H1 (cell line): ENCODE measurements around the gene DIP2C. TPM values are rescaled to one million over a fixed set of nuclear protein-coding genes. Genes with fewer than 3 reads are reported as not detected.

Experiments
- CTCF ChIA-PET: fragments of 300-600 bp; sonication (Branson Sonifier 250); formaldehyde crosslinking; loops from one replicate; lab custom pipeline; 2021; ENCODE audit not compliant: partially characterized antibody; lab: Charles Lee
- POLR2A ChIA-PET: fragments of 300-600 bp; sonication (Branson Sonifier 250); formaldehyde crosslinking; loops from one replicate; lab custom pipeline; 2021; ENCODE audit warnings: inconsistent platforms; ENCODE audit not compliant: partially characterized antibody; lab: Charles Lee
- DNase-seq, 2 experiments: peaks; one replicate each; pipeline versions ENCODE4 v3.0.0 to v3.0.0-alpha.2; 2010 to 2022; ENCODE audit warnings: low spot score in 2 of 2, low read depth in 1 of 2, mixed read lengths in 1 of 2
- FAIRE-seq: peaks from 2 replicates; lab custom pipeline; 2011; peaks lifted over from hg19 to GRCh38; lab: Jason Lieb, UNC
- H2AFZ ChIP-seq: 2 replicates; pipeline ENCODE4 v1.8.1; 2012; ENCODE audit warnings: low read length, inconsistent platforms
- H2AK5ac ChIP-seq: 2 replicates; pipeline ENCODE4 v1.6.1; 2013; ENCODE audit warnings: low read depth, low read length
- H2BK120ac ChIP-seq: replicated peaks from 2 replicates; pipeline ENCODE3; 2013; ENCODE audit warnings: low read depth, low read length, inconsistent platforms
- H2BK12ac ChIP-seq: 2 replicates; pipeline ENCODE4 v1.6.1; 2013; ENCODE audit warnings: low read depth, low read length
- H2BK15ac ChIP-seq: 2 replicates; pipeline ENCODE4 v1.6.1; 2013; ENCODE audit warnings: low read length
- H2BK20ac ChIP-seq: 2 replicates; pipeline ENCODE4 v1.6.1; 2013; ENCODE audit warnings: low read length
- H2BK5ac ChIP-seq: 2 replicates; pipeline ENCODE4 v1.6.1; 2013; ENCODE audit warnings: low read depth, low read length
- H3K14ac ChIP-seq: 2 replicates; pipeline ENCODE4 v1.6.1; 2013; ENCODE audit warnings: inconsistent platforms; ENCODE audit not compliant: insufficient read length
- H3K18ac ChIP-seq: 2 replicates; pipeline ENCODE4 v1.6.1; 2013; ENCODE audit warnings: low read length; ENCODE audit errors: extremely low read depth
- H3K23ac ChIP-seq: 2 replicates; pipeline ENCODE4 v1.6.1; 2013; ENCODE audit warnings: inconsistent platforms; ENCODE audit not compliant: insufficient read length
- H3K23me2 ChIP-seq: 2 replicates; pipeline ENCODE4 v1.6.1; 2013; ENCODE audit warnings: low read depth, low read length
- H3K27ac ChIP-seq: 2 replicates; pipeline ENCODE4 v1.6.1; 2011; ENCODE audit warnings: low read depth, low read length, inconsistent platforms
- H3K27me3 ChIP-seq, 4 experiments: replicated peaks in 1 of 4; 1 replicate in 1 of 4; 2 replicates in 3 of 4; pipeline versions ENCODE4 v1.6.1 to v1.8.1; 2011 to 2013; ENCODE audit warnings: low read length in 3 of 4, mild to moderate bottlenecking in 3 of 4, inconsistent platforms in 2 of 4, mixed read lengths in 2 of 4, moderate library complexity in 1 of 4; ENCODE audit not compliant: control insufficient read depth in 3 of 4, insufficient read depth in 3 of 4; ENCODE audit errors: extremely low read depth in 1 of 4
- H3K36me3 ChIP-seq, 4 experiments: 2 replicates each; pipeline versions ENCODE4 v1.6.1 to v1.8.1; 2011 to 2013; ENCODE audit warnings: mild to moderate bottlenecking in 4 of 4, low read length in 3 of 4, moderate library complexity in 2 of 4, control low read depth in 1 of 4, inconsistent platforms in 1 of 4; ENCODE audit not compliant: insufficient read depth in 4 of 4, control insufficient read depth in 2 of 4
- H3K4ac ChIP-seq: replicated peaks from 2 replicates; pipeline ENCODE3; 2013; ENCODE audit warnings: low read length, low read depth, mixed read lengths, inconsistent platforms; ENCODE audit not compliant: insufficient read length
- H3K4me1 ChIP-seq, 4 experiments: replicated peaks in 1 of 4; 1 replicate in 1 of 4; 2 replicates in 3 of 4; pipeline versions ENCODE4 v1.6.1 to v1.8.1; 2011 to 2013; ENCODE audit warnings: low read length in 3 of 4, inconsistent platforms in 2 of 4, mixed read lengths in 1 of 4; ENCODE audit not compliant: insufficient read depth in 4 of 4, control insufficient read depth in 3 of 4
- H3K4me2 ChIP-seq, 2 experiments: 2 replicates each; pipeline versions ENCODE4 v1.6.1 to v1.8.1; 2011 to 2013; ENCODE audit warnings: low read depth in 2 of 2, low read length in 2 of 2, control low read depth in 1 of 2, inconsistent platforms in 1 of 2, mild to moderate bottlenecking in 1 of 2; ENCODE audit not compliant: insufficient read depth in 1 of 2
- H3K4me3 ChIP-seq, 4 experiments: fragments of 200-600, 300-600 bp in 1 of 4; sonication (generic), shearing (Covaris generic), sonication (Bioruptor Twin) in 1 of 4; 2 replicates each; pipeline versions ENCODE4 v1.5.1 to v1.8.1; 2011 to 2016; ENCODE audit warnings: low read length in 4 of 4, low read depth in 3 of 4, control low read depth in 2 of 4, inconsistent platforms in 2 of 4, mild to moderate bottlenecking in 2 of 4, mixed read lengths in 1 of 4, moderate library complexity in 1 of 4; ENCODE audit not compliant: insufficient read depth in 2 of 4; ENCODE audit errors: extremely low read depth in 1 of 4
- H3K56ac ChIP-seq: replicated peaks from 2 replicates; pipeline ENCODE3; 2013; ENCODE audit warnings: low read depth, mild to moderate bottlenecking, mixed read lengths, low read length, inconsistent platforms; ENCODE audit not compliant: insufficient read length
- H3K79me1 ChIP-seq: 2 replicates; pipeline ENCODE4 v1.6.1; 2013; ENCODE audit warnings: low read depth, low read length, control low read depth
- H3K79me2 ChIP-seq, 2 experiments: 2 replicates each; pipeline versions ENCODE4 v1.6.1 to v1.8.1; 2012 to 2013; ENCODE audit warnings: low read length in 2 of 2, mild to moderate bottlenecking in 2 of 2, inconsistent platforms in 1 of 2; ENCODE audit not compliant: insufficient read depth in 2 of 2, control insufficient read depth in 1 of 2
- H3K9ac ChIP-seq, 4 experiments: replicated peaks in 1 of 4; 1 replicate in 1 of 4; 2 replicates in 3 of 4; pipeline versions ENCODE4 v1.6.1 to v1.8.1; 2011 to 2013; ENCODE audit warnings: low read depth in 3 of 4, low read length in 3 of 4, control low read depth in 2 of 4, mild to moderate bottlenecking in 2 of 4, moderate library complexity in 2 of 4, inconsistent platforms in 1 of 4; ENCODE audit errors: extremely low read depth in 1 of 4
- H3K9me3 ChIP-seq, 2 experiments: 2 replicates each; pipeline versions ENCODE4 v1.6.1 to v1.8.1; 2012 to 2013; ENCODE audit warnings: mild to moderate bottlenecking in 2 of 2, moderate library complexity in 2 of 2, control low read depth in 1 of 2, inconsistent platforms in 1 of 2, low read depth in 1 of 2, low read length in 1 of 2, mixed read lengths in 1 of 2; ENCODE audit not compliant: insufficient read depth in 2 of 2
- H4K20me1 ChIP-seq, 2 experiments: replicated peaks in 1 of 2; 2 replicates each; pipeline versions ENCODE3 to v1.8.1; 2011 to 2013; ENCODE audit warnings: inconsistent platforms in 2 of 2, low read length in 2 of 2, mild to moderate bottlenecking in 1 of 2; ENCODE audit not compliant: insufficient read depth in 2 of 2, control insufficient read depth in 1 of 2
- H4K5ac ChIP-seq: 2 replicates; pipeline ENCODE4 v1.6.1; 2013; ENCODE audit warnings: low read length, low read depth, mixed read lengths, inconsistent platforms; ENCODE audit not compliant: insufficient read length
- H4K8ac ChIP-seq: 2 replicates; pipeline ENCODE4 v1.8.0; 2013; ENCODE audit warnings: mild to moderate bottlenecking, moderate library complexity, low read length, inconsistent platforms; ENCODE audit not compliant: insufficient read depth; ENCODE audit errors: extremely low read depth
- H4K91ac ChIP-seq: replicated peaks from 2 replicates; pipeline ENCODE3; 2013; ENCODE audit warnings: low read length, mixed read lengths, inconsistent platforms; ENCODE audit not compliant: insufficient read length
- JUND ChIP-seq: IDR thresholded peaks from 2 replicates; pipeline ENCODE4 v1.6.1; 2011; ENCODE audit warnings: mild to moderate bottlenecking, improper control_type of control experiment, low read length
- SP1 ChIP-seq: IDR thresholded peaks from 2 replicates; pipeline ENCODE4 v1.6.1; 2011; ENCODE audit warnings: low read depth, low read length
- TAF1 ChIP-seq: IDR thresholded peaks from 2 replicates; pipeline ENCODE4 v1.6.1; 2011; ENCODE audit warnings: mild to moderate bottlenecking, low read depth, low read length
- WGBS, 2 experiments: shearing (Covaris generic) in 1 of 2; methylation state at CpG; one replicate each; pipeline versions ENCODE4 v1.1.6 to v1.1.7; 2013 to 2015; ENCODE audit warnings: low lambda C conversion rate in 2 of 2, mixed read lengths in 2 of 2, inconsistent platforms in 1 of 2, low coverage in 1 of 2, missing lambda C conversion rate in 1 of 2; ENCODE audit not compliant: insufficient replicate concordance in 2 of 2, insufficient coverage in 1 of 2, insufficient read length in 1 of 2; ENCODE audit errors: extremely low coverage in 1 of 2, missing lambda C conversion rate in 1 of 2; 5-methylcytosine and 5-hydroxymethylcytosine counted together
- polyA plus RNA-seq, 7 experiments: library from polyadenylated mRNA; depleted of rRNA in 3 of 7; stranded (reverse) in 5 of 7; unstranded in 2 of 7; fragments of >200 nt in 5 of 7; fragments of 200-250 nt in 2 of 7; gene quantifications; 1 replicate in 5 of 7; 2 replicates in 1 of 7; 4 replicates in 1 of 7; pipeline versions ENCODE4 v1.2.1 to v1.2.3, GENCODE V29; 2011 to 2013; ENCODE audit warnings: missing spikeins in 2 of 7, mixed read lengths in 2 of 7
- total RNA-seq: library from RNA; stranded (reverse); fragmentation: NEBNext Ultra II Directional; extraction: Animal tissue kit (Norgen Biotek cat#: 25700); gene quantifications from 2 replicates; pipeline ENCODE4 v1.2.1, GENCODE V29; 2021

DIP2C gene
- total and polyA plus RNA-seq, 2 of the 8 experiments (the other 6 are each of a cell fraction or from before 2014, with no cell fraction given) = 3.8 to 9.3 TPM

DNA sequence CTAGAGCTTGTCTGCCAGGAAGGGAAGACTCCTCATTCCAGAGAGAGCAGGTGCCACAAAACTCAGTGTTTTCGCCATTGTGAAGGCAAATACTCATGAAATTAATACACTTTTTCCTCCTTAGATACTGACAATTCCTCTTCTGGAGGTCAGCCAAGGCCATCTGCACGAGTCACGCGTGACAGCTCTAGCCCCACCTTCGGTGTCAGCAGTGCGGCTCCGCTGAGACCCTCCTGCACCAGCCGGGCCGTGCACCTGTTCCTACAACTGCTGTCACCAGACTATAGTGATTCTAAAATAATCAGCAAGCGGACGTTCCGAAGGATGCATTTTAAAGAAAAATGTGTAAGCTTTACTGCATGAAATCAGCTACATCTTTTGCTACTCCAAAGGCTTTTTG is 127.7 kb downstream of the DIP2C start:
- CTCF ChIA-PET = interaction anchor here (2.1 kb wide), 1 partner anchor 10 kb away, joined by 7 read pairs; no protein-coding TSS in a partner anchor
- no peak for FAIRE-seq

More for the DNA sequence above, 127.7 kb downstream of the DIP2C start:
- Histone ChIP-seq H3K23ac (no peak overlapping the region), H3K4me3 (no peak overlapping the region), H2BK15ac (no peak overlapping the region), H3K27ac (no peak overlapping the region; the same call in 1 of the 2 replicates), H4K5ac (no peak overlapping the region), H4K8ac (no peak overlapping the region), H4K91ac (no peak overlapping the region), H2BK5ac (no peak overlapping the region), H2AFZ (no peak overlapping the region), H2BK20ac (no peak overlapping the region), H2AK5ac (no peak overlapping the region; the same call in 1 of the 2 replicates), H3K9ac (no peak overlapping the region), H4K20me1 (peaks cover 0 to 7% of the 10 kb centered on the region in 2 experiments), H3K4me2 (no peak overlapping the region), H3K36me3 (no peaks in the 10 kb centered on the region), H3K4ac (no peak overlapping the region), H3K14ac (no peak overlapping the region), H3K18ac (no peak overlapping the region), H3K23me2 (no peaks in the 10 kb centered on the region), H3K4me1 (peaks cover 5 to 12% (median 9%) of the 10 kb centered on the region in 4 experiments; a peak in 6 of 7 replicates), H2BK120ac (no peak overlapping the region), H3K79me1 (peaks cover 13% of the 10 kb centered on the region), H3K27me3 (no peaks in the 10 kb centered on the region), H3K9me3 (peaks cover 4 to 6% of the 10 kb centered on the region in 2 experiments), H3K79me2 (peaks cover 0 to 22% of the 10 kb centered on the region in 2 experiments; a peak in 3 of 4 replicates), H3K56ac (no peak overlapping the region), H2BK12ac (no peak overlapping the region)
- 95% methylated on average over 12 of the region's 12 CpGs; no CpG with 5 or more reads in 1 of the 2 experiments for WGBS, 2 experiments
- no peak for TF ChIP-seq TAF1
- no peak for TF ChIP-seq JUND
- no peak for TF ChIP-seq SP1
- DNase-seq = no peak
- POLR2A ChIA-PET = no interaction called here
